ENCODE data around the gene FBXO9.
"Not testable (repeated sequence)": the region's sequence is repeated elsewhere in the genome, so short reads cannot be mapped to it uniquely, and the experiment has no call there.

The FBXO9 gene

DNA sequence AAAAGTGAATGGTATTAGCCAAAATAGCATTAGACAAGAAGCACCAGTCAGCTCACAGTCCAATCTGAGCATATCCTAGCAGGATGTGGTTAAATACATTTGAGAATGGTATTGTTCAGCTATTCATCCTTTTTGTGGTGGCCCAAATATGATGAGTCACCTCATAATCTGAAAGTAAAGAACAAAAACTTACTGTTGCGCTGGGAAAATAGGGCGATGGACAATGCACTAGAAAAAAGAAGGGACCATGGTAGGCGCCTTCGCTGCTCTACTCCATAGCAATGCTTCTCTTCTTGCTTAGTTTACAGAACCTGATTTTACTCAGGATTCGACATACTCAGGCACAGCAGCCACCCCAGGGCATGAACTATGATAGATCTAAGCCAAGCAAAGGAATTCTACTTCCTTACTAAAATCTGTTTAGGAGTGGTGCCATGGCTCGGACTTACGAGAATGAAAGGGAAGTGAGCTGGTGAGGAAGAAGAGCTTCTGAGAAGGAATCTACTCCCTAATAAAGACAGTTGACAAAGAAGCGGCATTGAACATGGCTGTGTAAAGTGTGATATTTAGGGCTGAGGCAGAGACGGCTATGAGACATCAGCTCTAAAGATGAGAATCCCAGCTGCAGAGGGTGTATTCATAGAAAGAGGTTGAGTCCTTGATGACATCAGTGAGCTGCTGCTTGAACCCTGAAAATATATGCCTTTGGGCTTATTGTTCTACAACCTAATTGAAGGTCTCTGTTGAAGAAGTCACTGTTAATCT, 16.6 kb upstream of the FBXO9 start:
- no peaks in the 10 kb centered on the region for H3K9me3 ChIP-seq (ENCODE audit: low read length)
- H3K27ac ChIP-seq (ENCODE audit: low read depth, low read length), result no peak overlapping the region
- H3K4me1 ChIP-seq (ENCODE audit: insufficient read depth, low read length), result peaks cover 10% of the 10 kb centered on the region
- no peak overlapping the region for H3K4me3 ChIP-seq (ENCODE audit: low read depth in 1 of 2, low read length in 2 of 2)
- H3K36me3 ChIP-seq (ENCODE audit: insufficient read depth, low read length), result peaks cover 4% of the 10 kb centered on the region
- no peak overlapping the region for H3K9ac ChIP-seq (ENCODE audit: low read length)
- H3K27me3 ChIP-seq (ENCODE audit: control insufficient read depth in 1 of 2, insufficient read depth in 2 of 2, low read length in 2 of 2), result no peaks in the 10 kb centered on the region

DNA sequence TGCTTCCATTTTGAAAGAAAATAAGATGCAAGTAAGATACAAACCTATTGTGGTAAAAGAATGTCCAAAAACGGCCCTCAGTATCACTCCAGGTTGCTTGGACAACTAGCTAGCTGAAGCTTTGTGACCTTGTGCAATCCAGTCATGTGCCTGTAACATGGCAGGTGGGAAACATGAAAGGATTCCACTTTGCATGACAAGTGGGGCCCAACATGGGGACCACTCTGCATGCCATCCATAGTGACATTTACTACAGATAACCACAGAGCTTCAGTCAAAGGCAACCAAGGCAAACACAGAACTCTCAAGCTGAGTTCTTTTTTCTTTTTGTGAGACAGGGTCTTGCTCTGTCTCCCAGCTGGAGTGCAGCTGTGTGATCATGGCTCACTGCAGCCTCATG, 15.8 kb upstream of the FBXO9 start:
- H3K36me3 ChIP-seq (ENCODE audit: insufficient read depth, low read length), result peaks cover 4% of the 10 kb centered on the region
- no peak overlapping the region for H3K27ac ChIP-seq (ENCODE audit: low read depth, low read length)
- no peaks in the 10 kb centered on the region for H3K27me3 ChIP-seq (ENCODE audit: control insufficient read depth in 1 of 2, insufficient read depth in 2 of 2, low read length in 2 of 2)
- H3K9ac ChIP-seq (ENCODE audit: low read length), result no peak overlapping the region
- H3K4me1 ChIP-seq (ENCODE audit: insufficient read depth, low read length), result peaks cover 10% of the 10 kb centered on the region
- no peak overlapping the region for H3K4me3 ChIP-seq (ENCODE audit: low read depth in 1 of 2, low read length in 2 of 2)
- no peaks in the 10 kb centered on the region for H3K9me3 ChIP-seq (ENCODE audit: low read length)

DNA sequence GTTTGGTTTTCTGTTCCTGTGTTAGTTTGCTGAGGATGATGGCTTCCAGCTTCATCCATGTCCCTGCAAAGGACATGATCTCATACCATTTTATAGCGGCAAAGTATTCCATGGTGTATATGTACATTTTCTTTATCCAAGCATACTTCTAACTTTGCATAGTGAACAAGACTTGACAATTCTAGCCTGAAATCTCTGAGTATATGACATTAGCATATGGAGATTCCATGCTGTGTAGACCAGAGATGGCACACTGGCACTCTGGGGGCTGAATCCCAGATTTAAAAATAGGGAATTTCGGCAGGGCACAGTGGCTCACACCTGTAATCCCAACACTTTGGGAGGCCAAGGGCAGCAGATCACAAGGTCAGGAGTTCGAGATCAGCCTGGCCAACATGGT, 13.1 kb upstream of the FBXO9 start:
- H3K27ac ChIP-seq (ENCODE audit: low read depth, low read length); H3K9ac ChIP-seq (ENCODE audit: low read length); H3K9me3 ChIP-seq (ENCODE audit: low read length); H3K4me3 ChIP-seq (ENCODE audit: low read depth in 1 of 2, low read length in 2 of 2); H3K36me3 ChIP-seq (ENCODE audit: insufficient read depth, low read length); H3K27me3 ChIP-seq (ENCODE audit: control insufficient read depth in 1 of 2, insufficient read depth in 2 of 2, low read length in 2 of 2): not testable (repeated sequence)
- H3K4me1 ChIP-seq (ENCODE audit: insufficient read depth, low read length), result peaks cover 23% of the 10 kb centered on the region

DNA sequence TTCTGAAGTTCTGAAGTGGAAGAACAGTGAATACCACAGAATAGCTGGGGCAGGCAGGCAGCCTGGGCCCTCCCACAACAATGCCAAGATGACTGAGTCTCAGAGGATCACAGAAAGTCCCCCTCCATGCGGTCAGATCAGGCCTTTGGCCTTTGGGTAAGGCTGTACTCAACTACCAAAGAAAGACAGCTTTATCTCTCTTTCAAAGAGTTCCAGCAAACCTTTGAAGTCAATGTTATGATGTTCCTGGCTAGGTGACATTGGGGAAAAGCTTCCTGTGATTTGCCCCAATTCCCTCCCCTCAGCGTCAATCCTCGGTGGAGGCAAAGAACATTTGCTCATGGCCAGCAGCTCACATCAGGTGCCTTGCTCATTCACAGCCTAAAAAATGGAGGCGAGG, 10.7 kb upstream of the FBXO9 start:
- Histone ChIP-seq H3K9ac (ENCODE audit: low read length) (no peak overlapping the region), H3K27ac (ENCODE audit: low read depth, low read length) (no peak overlapping the region), H3K4me3 (ENCODE audit: low read depth in 1 of 2, low read length in 2 of 2) (no peak overlapping the region), H3K27me3 (ENCODE audit: control insufficient read depth in 1 of 2, insufficient read depth in 2 of 2, low read length in 2 of 2) (no peaks in the 10 kb centered on the region), H3K4me1 (ENCODE audit: insufficient read depth, low read length) (peaks cover 47% of the 10 kb centered on the region), H3K9me3 (ENCODE audit: low read length) (no peaks in the 10 kb centered on the region), H3K36me3 (ENCODE audit: insufficient read depth, low read length) (peaks cover 4% of the 10 kb centered on the region)

DNA sequence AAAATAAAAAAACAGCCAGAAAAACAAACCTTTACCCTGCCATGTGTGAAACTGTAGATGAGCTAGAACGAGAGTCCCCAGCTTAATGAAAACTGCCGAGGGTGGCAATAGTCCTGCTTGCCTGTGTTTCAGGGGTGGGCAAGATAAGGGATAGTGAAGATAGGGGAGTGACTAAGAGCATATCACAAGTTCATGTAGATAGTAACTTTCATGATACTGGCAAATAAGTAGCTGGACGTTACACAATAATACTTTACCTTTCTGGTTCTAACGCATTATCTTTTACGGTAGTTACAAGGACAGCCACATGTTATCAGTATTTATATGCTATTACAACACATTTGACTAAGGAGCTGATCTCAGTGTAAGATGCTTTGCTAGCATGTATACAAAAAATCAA, 9.3 kb upstream of the FBXO9 start:
- Histone ChIP-seq H3K27ac (ENCODE audit: low read depth, low read length) (no peak overlapping the region), H3K9ac (ENCODE audit: low read length) (no peak overlapping the region)

DNA sequence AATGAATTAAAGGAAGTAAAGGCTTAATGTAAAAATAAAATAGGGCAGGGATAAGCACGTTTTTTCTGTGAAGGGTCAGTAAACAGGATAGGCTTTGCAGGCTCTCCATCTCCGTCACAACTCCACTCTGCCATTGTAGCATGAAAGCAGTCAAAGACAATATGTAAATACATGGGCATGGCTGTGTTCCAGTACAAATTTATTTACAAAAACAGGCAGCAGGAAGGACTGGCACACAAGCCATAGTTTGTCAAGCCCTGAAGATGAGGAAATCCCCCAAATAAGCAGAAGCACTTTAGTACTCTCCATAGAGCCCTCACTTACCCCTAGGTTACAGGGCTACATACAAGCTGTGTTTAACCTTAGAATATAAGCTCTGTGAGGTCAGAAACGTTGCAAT, 8.9 kb upstream of the FBXO9 start:
- peaks cover 57% of the 10 kb centered on the region for H3K4me1 ChIP-seq (ENCODE audit: insufficient read depth, low read length)
- peaks cover 4% of the 10 kb centered on the region for H3K36me3 ChIP-seq (ENCODE audit: insufficient read depth, low read length)
- H3K27ac ChIP-seq (ENCODE audit: low read depth, low read length), result no peak overlapping the region
- no peak overlapping the region for H3K4me3 ChIP-seq (ENCODE audit: low read depth in 1 of 2, low read length in 2 of 2)
- H3K9ac ChIP-seq (ENCODE audit: low read length), result no peak overlapping the region
- no peaks in the 10 kb centered on the region for H3K27me3 ChIP-seq (ENCODE audit: control insufficient read depth in 1 of 2, insufficient read depth in 2 of 2, low read length in 2 of 2)
- H3K9me3 ChIP-seq (ENCODE audit: low read length), result no peaks in the 10 kb centered on the region

More for the DNA sequence above, 9.3 kb upstream of the FBXO9 start:
- H3K27me3 ChIP-seq (ENCODE audit: control insufficient read depth in 1 of 2, insufficient read depth in 2 of 2, low read length in 2 of 2), result no peaks in the 10 kb centered on the region
- H3K4me3 ChIP-seq (ENCODE audit: low read depth in 1 of 2, low read length in 2 of 2), result no peak overlapping the region
- H3K9me3 ChIP-seq (ENCODE audit: low read length), result no peaks in the 10 kb centered on the region
- peaks cover 57% of the 10 kb centered on the region for H3K4me1 ChIP-seq (ENCODE audit: insufficient read depth, low read length)
- peaks cover 4% of the 10 kb centered on the region for H3K36me3 ChIP-seq (ENCODE audit: insufficient read depth, low read length)

DNA sequence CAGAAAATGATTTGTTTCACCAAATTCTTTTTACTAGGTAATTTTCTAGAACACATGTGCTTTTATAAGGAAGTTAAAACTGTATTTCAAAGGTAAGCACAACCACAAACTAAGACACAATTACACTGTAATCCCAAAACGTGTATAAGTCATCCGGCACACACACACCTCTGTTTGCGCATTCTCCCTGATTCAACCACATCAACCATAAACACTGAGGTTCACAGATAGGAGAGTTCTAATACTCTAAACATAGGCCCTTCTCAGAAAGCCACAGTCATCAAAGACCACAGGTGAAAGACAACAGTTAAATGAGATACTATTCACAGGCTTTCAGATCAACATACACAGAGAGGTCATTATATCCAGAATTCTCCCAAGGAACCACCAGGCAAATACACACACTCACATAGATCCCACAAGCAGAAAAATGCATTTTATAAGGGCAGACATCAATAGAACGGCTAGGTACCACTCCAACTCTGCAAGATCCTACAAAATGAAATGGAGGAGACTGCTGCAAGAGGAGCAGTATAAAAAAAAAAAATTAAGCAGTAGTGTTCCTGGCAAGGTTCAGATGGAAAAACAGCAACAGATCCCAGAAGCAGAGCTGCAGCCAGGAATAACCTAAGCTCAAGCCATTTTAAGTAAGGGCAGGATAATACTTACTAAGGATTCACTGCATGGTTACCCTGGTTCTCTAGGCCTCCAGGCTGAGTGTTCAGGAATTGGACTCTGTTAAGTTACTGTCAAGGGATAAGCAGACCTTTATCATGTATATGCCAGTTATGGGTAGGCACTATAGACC, 6.6 kb upstream of the FBXO9 start:
- H3K9me3 ChIP-seq (ENCODE audit: low read length), result no peaks in the 10 kb centered on the region
- H3K9ac ChIP-seq (ENCODE audit: low read length), result peak overlapping the region; percentile 17
- H3K36me3 ChIP-seq (ENCODE audit: insufficient read depth, low read length), result no peaks in the 10 kb centered on the region
- peaks cover 59% of the 10 kb centered on the region for H3K4me1 ChIP-seq (ENCODE audit: insufficient read depth, low read length)
- H3K27me3 ChIP-seq (ENCODE audit: control insufficient read depth in 1 of 2, insufficient read depth in 2 of 2, low read length in 2 of 2), result no peaks in the 10 kb centered on the region
- H3K4me3 ChIP-seq (ENCODE audit: low read depth in 1 of 2, low read length in 2 of 2), result peak overlapping the region in 1 of 2 donors; percentile 73
- peak overlapping the region; percentile 61 for H3K27ac ChIP-seq (ENCODE audit: low read depth, low read length)

DNA sequence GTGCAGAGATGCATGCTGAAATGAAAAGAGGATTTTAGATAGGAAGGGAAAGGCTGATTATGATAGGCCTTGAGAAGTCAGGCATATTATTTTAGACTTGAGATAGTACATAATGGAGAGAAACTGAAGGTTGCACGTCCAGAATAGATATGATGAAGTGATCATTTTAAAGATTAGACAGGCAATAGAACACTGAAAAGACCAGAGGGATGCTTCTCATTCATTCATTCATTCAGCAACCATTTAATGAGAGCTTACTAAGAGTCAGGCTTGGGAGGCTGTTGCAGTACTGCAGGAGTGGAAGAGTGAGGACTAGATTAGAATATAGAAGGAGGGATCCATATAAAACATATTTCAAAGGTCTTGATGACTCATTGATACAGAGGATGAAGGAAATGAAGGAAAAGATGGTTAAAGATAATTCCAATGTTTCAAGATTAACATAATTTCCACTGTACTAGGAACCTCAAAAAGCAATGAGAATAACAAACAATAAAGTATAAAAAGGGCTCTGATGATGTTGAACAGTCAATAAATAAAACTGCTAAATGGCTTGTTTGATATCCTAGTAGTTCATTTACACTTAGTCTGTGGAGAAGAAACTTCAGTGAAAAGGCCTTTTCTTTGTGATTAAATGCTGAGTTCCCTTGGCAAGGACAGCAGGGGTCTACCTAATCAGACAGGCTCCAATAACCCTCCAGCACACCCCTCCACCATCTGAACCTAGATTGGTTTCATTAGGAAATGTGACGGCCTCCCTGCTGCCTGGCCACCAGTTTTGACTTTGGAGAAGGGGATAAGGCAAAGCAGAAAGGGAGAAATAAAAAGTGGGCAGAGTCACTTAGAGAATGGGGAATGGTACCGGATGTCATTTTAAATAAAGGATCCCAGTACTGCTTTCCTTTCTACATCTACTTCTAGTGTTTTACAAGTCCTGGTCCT, 5.3 kb upstream of the FBXO9 start:
- Histone ChIP-seq H3K36me3 (ENCODE audit: insufficient read depth, low read length) (no peaks in the 10 kb centered on the region), H3K9me3 (ENCODE audit: low read length) (no peaks in the 10 kb centered on the region), H3K9ac (ENCODE audit: low read length) (peak overlapping the region; percentile 41), H3K4me3 (ENCODE audit: low read depth in 1 of 2, low read length in 2 of 2) (peak overlapping the region; percentile 73 to 88), H3K27me3 (ENCODE audit: control insufficient read depth in 1 of 2, insufficient read depth in 2 of 2, low read length in 2 of 2) (no peaks in the 10 kb centered on the region), H3K4me1 (ENCODE audit: insufficient read depth, low read length) (peaks cover 56% of the 10 kb centered on the region), H3K27ac (ENCODE audit: low read depth, low read length) (peak overlapping the region; percentile 92)

DNA sequence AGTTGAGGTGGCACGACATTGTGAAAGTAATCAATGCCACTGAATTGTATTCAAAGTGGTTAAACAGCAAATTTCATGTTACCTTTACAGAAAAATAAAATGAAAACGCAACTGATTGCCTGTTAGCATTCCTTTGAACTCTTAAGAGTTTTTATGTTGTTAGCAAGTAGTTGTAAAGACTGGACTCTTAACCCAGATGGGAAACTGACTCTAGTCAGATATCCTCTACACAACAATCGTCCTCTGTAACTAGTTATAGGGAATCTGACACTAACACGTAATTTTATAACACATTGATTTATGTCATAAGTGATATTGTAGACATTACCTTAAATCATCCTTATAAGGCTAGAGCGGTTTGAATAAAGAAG, 3.0 kb upstream of the FBXO9 start:
- peak overlapping the region; percentile 92 for H3K27ac ChIP-seq (ENCODE audit: low read depth, low read length)
- no peaks in the 10 kb centered on the region for H3K9me3 ChIP-seq (ENCODE audit: low read length)
- peaks cover 52% of the 10 kb centered on the region for H3K4me1 ChIP-seq (ENCODE audit: insufficient read depth, low read length)
- peak overlapping the region; percentile 73 to 88 for H3K4me3 ChIP-seq (ENCODE audit: low read depth in 1 of 2, low read length in 2 of 2)
- H3K27me3 ChIP-seq (ENCODE audit: control insufficient read depth in 1 of 2, insufficient read depth in 2 of 2, low read length in 2 of 2), result no peaks in the 10 kb centered on the region
- H3K36me3 ChIP-seq (ENCODE audit: insufficient read depth, low read length), result no peaks in the 10 kb centered on the region
- peak overlapping the region; percentile 41 for H3K9ac ChIP-seq (ENCODE audit: low read length)

DNA sequence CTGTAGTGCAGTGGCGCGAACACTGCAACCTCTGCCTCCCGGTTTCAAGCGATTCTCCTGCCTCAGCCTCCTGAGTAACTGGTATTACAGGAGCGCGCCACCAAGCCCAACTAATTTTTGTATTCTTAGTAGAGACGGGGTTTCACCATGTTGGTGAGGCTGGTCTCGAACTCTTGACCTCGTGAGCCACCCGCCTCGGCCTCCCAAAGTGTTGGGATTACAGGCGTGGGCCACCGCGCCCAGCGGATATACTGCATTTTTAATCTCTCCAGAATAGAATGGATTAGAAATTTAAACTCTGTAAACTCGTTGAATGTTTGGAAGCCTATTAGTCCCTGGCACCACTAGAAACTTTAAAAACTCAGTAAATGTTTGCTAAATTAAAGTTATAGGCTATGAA, 949 bp upstream of the FBXO9 start:
- Histone ChIP-seq H3K4me1 (ENCODE audit: insufficient read depth, low read length) (peaks cover 46% of the 10 kb centered on the region), H3K27ac (ENCODE audit: low read depth, low read length) (peak overlapping the region; percentile 95)
- H3K9me3 ChIP-seq (ENCODE audit: low read length); H3K27me3 ChIP-seq (ENCODE audit: control insufficient read depth in 1 of 2, insufficient read depth in 2 of 2, low read length in 2 of 2); H3K4me3 ChIP-seq (ENCODE audit: low read depth in 1 of 2, low read length in 2 of 2); H3K36me3 ChIP-seq (ENCODE audit: insufficient read depth, low read length); H3K9ac ChIP-seq (ENCODE audit: low read length): not testable (repeated sequence)

DNA sequence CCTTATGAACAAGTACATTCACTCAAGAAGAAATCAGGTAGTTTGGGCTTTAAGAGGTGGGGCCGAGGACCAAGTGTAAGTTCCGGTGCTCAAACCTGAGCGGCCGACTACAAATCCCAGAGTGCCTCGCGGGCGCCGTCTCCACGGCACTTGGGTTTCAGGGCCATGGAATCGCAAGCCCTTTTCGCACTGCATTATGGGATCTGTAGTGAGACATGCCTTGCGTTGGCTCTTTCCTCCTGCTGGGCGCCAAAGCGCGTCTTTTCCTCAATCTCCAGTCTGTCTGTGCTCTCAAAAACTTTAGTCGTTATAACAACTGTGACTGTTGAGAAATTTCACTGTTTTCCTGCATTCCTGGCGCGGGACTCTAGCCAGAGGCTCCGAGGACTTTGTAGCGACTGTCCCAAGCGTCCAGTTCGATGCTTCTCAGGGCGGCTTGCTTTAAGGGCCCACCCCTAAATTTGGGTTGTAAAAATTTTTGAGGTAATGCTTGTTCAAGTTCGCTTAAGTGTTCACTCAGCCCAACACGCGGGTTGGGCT, 408 bp upstream of the FBXO9 start:
- H3K36me3 ChIP-seq (ENCODE audit: insufficient read depth, low read length), result no peaks in the 10 kb centered on the region
- peak overlapping the region; percentile 42 for H3K9ac ChIP-seq (ENCODE audit: low read length)
- peaks cover 44% of the 10 kb centered on the region for H3K4me1 ChIP-seq (ENCODE audit: insufficient read depth, low read length)
- no peaks in the 10 kb centered on the region for H3K9me3 ChIP-seq (ENCODE audit: low read length)
- H3K4me3 ChIP-seq (ENCODE audit: low read depth in 1 of 2, low read length in 2 of 2), result peak overlapping the region; percentile 88 to 99
- peak overlapping the region; percentile 95 for H3K27ac ChIP-seq (ENCODE audit: low read depth, low read length)
- no peaks in the 10 kb centered on the region for H3K27me3 ChIP-seq (ENCODE audit: control insufficient read depth in 1 of 2, insufficient read depth in 2 of 2, low read length in 2 of 2)

All from muscle layer of colon (tissue), 2 donors.